Thymus (tissue), 14 donors: ENCODE data around the gene FXR1. TPM values are rescaled to one million over a fixed set of nuclear protein-coding genes. Genes with fewer than 3 reads are reported as not detected.
"Not testable (repeated sequence)": the region's sequence is repeated elsewhere in the genome, so short reads cannot be mapped to it uniquely, and the experiment has no call there.

Experiments
- DNase-seq, 9 donors: peaks; one replicate each; pipeline ENCODE4 v3.0.0-alpha.2; 2013; ENCODE audit warnings: low spot score in 9 of 9, low read depth in 6 of 9, missing footprints in 1 of 9
- H3K27ac ChIP-seq, 2 donors: one replicate each; pipeline ENCODE4 v1.5.1; 2013; ENCODE audit warnings: control low read depth in 1 of 2, low read depth in 1 of 2, low read length in 1 of 2, mild to moderate bottlenecking in 1 of 2, moderate library complexity in 1 of 2
- H3K27me3 ChIP-seq, 2 donors: one replicate each; pipeline ENCODE4 v1.5.1; 2013; ENCODE audit warnings: low read length in 1 of 2; ENCODE audit not compliant: control insufficient read depth in 2 of 2, insufficient read depth in 1 of 2
- H3K36me3 ChIP-seq, 2 donors: one replicate each; pipeline ENCODE4 v1.5.1; 2013; ENCODE audit warnings: low read length in 1 of 2, mild to moderate bottlenecking in 1 of 2, moderate library complexity in 1 of 2; ENCODE audit not compliant: control insufficient read depth in 2 of 2, insufficient read depth in 2 of 2
- H3K4me1 ChIP-seq, 2 donors: one replicate each; pipeline ENCODE4 v1.5.1; 2013; ENCODE audit warnings: low read length in 2 of 2; ENCODE audit not compliant: control insufficient read depth in 2 of 2, insufficient read depth in 2 of 2
- H3K4me3 ChIP-seq, 2 donors: one replicate each; pipeline ENCODE4 v1.5.1; 2013; ENCODE audit warnings: low read length in 2 of 2, control low read depth in 1 of 2, mild to moderate bottlenecking in 1 of 2
- H3K9me3 ChIP-seq, 2 donors: one replicate each; pipeline ENCODE4 v1.5.1; 2013; ENCODE audit warnings: low read length in 1 of 2, mild to moderate bottlenecking in 1 of 2; ENCODE audit not compliant: control insufficient read depth in 2 of 2, insufficient read depth in 1 of 2
- WGBS: extraction: QIAGEN DNeasy Blood & Tissue Kit; methylation state at CpG from one replicate; pipeline ENCODE4 v1.1.7; 2013; 5-methylcytosine and 5-hydroxymethylcytosine counted together
- long read RNA-seq, 10 donors: transcript quantifications; one replicate each; lab custom pipeline, GENCODE V29; 2026
- polyA plus RNA-seq: library from polyadenylated mRNA; stranded (reverse); fragments of 200-250 nt; gene quantifications from one replicate; pipeline ENCODE4 v1.2.3, GENCODE V29; 2013
- total RNA-seq: library from RNA; stranded (reverse); fragments of 120-200 nt; gene quantifications from one replicate; pipeline ENCODE4 v1.2.4, GENCODE V29; 2013
- donor health status: healthy.

Gene FXR1
- 156 TPM for total RNA-seq
- polyA plus RNA-seq: 105 TPM
- long read RNA-seq, donor 1, full-length matches to known transcripts: 3 of 3 reads
- long read RNA-seq, donor 1, partial matches to known transcripts: 0 of 3 reads
- long read RNA-seq, donor 1, other reads (novel, unspliced or antisense): 0 of 3 reads
- long read RNA-seq, donor 2: 0 reads
- long read RNA-seq, donor 3, full-length matches to known transcripts: 19 of 49 reads
- long read RNA-seq, donor 3, partial matches to known transcripts: 30 of 49 reads
- long read RNA-seq, donor 3, other reads (novel, unspliced or antisense): 0 of 49 reads
- long read RNA-seq, donor 4, full-length matches to known transcripts: 12 of 125 reads
- long read RNA-seq, donor 4, partial matches to known transcripts: 22 of 125 reads
- long read RNA-seq, donor 4, other reads (novel, unspliced or antisense): 91 of 125 reads
- long read RNA-seq, donor 5, full-length matches to known transcripts: 33 of 90 reads
- long read RNA-seq, donor 5, partial matches to known transcripts: 57 of 90 reads
- long read RNA-seq, donor 5, other reads (novel, unspliced or antisense): 0 of 90 reads
- long read RNA-seq, donor 6, full-length matches to known transcripts: 7 of 15 reads
- long read RNA-seq, donor 6, partial matches to known transcripts: 8 of 15 reads
- long read RNA-seq, donor 6, other reads (novel, unspliced or antisense): 0 of 15 reads
- long read RNA-seq, donor 7, full-length matches to known transcripts: 23 of 44 reads
- long read RNA-seq, donor 7, partial matches to known transcripts: 21 of 44 reads
- long read RNA-seq, donor 7, other reads (novel, unspliced or antisense): 0 of 44 reads
- long read RNA-seq, donor 8, partial matches to known transcripts: 0 of 6 reads
- long read RNA-seq, donor 8, other reads (novel, unspliced or antisense): 0 of 6 reads
- long read RNA-seq, donor 9, full-length matches to known transcripts: 11 of 18 reads
- long read RNA-seq, donor 9, partial matches to known transcripts: 7 of 18 reads
- long read RNA-seq, donor 9, other reads (novel, unspliced or antisense): 0 of 18 reads
- long read RNA-seq, donor 10, full-length matches to known transcripts: 23 of 28 reads
- long read RNA-seq, donor 10, partial matches to known transcripts: 5 of 28 reads
- long read RNA-seq, donor 10, other reads (novel, unspliced or antisense): 0 of 28 reads

GRCh38 chr3:180912304-180913296, at the start of gene FXR1:
FXR1 (plus strand) TSS chr3:180912670; CDS start chr3:180912686, 16 bp downstream.
- WGBS: under 1% methylated on average over 67 of the region's 68 CpGs
- peaks cover 8 to 12% of the 10 kb centered on the region in 2 donors for H3K4me1 ChIP-seq
- no peaks in the 10 kb centered on the region for H3K9me3 ChIP-seq
- H3K4me3 ChIP-seq: peak within 1 kb of the TSS; percentile 84 to 88
- peak within 1 kb of the TSS; percentile 95 to 99 for H3K27ac ChIP-seq
- H3K36me3 ChIP-seq: peaks cover 0 to 17% of the 10 kb centered on the region in 2 donors
- peak; percentile 69 to 94 (median 83) for DNase-seq
- no peaks in the 10 kb centered on the region for H3K27me3 ChIP-seq

- Histone ChIP-seq H3K36me3 (no peaks in the 10 kb centered on the region), H3K4me3 (no peak overlapping the region), H3K27me3 (peaks cover 0 to 19% of the 10 kb centered on the region in 2 donors), H3K27ac (no peak overlapping the region), H3K9me3 (no peaks in the 10 kb centered on the region), H3K4me1 (no peaks in the 10 kb centered on the region)
- 28% methylated on average over 28 of the region's 28 CpGs for WGBS
- DNase-seq: no peak
Measured at GRCh38 chr3:180870008-180870699, 42.3 kb upstream of the FXR1 start.

- no peak for DNase-seq
- H3K27me3 ChIP-seq: peaks cover 0 to 19% of the 10 kb centered on the region in 2 donors
- 35% methylated on average over 3 of the region's 3 CpGs for WGBS
Measured at GRCh38 chr3:180871901-180872300, 40.6 kb upstream of the FXR1 start.

DNA sequence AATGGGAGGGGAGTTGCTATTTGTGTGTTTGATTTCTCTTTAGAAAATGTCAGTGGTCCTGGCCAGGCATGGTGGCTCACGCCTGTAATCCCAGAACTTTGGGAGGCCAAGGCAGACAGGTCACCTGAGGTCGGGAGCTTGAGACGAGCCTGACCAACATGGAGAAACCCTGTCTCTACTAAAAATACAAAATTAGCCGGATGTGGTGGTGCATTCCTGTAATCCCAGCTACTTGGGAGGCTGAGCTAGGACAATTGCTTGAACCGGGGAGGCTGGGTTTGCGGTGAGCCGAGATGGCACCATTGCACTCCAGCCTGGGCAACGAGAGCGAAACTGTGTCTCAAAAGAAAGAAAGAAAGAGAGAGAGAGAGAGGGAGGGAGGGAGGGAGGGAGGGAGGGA, 40.0 kb upstream of the FXR1 start:
- 94% methylated on average over 9 of the region's 9 CpGs for WGBS
- H3K36me3 ChIP-seq, H3K27ac ChIP-seq, H3K4me1 ChIP-seq, H3K9me3 ChIP-seq, DNase-seq, H3K4me3 ChIP-seq: not testable (repeated sequence)
- H3K27me3 ChIP-seq: peaks cover 0 to 19% of the 10 kb centered on the region in 2 donors

More at GRCh38 chr3:180871901-180872300, 40.6 kb upstream of the FXR1 start:
- H3K27ac ChIP-seq: no peak overlapping the region
- no peaks in the 10 kb centered on the region for H3K4me1 ChIP-seq
- H3K9me3 ChIP-seq: no peaks in the 10 kb centered on the region
- no peak overlapping the region for H3K4me3 ChIP-seq
- H3K36me3 ChIP-seq: no peaks in the 10 kb centered on the region

DNA sequence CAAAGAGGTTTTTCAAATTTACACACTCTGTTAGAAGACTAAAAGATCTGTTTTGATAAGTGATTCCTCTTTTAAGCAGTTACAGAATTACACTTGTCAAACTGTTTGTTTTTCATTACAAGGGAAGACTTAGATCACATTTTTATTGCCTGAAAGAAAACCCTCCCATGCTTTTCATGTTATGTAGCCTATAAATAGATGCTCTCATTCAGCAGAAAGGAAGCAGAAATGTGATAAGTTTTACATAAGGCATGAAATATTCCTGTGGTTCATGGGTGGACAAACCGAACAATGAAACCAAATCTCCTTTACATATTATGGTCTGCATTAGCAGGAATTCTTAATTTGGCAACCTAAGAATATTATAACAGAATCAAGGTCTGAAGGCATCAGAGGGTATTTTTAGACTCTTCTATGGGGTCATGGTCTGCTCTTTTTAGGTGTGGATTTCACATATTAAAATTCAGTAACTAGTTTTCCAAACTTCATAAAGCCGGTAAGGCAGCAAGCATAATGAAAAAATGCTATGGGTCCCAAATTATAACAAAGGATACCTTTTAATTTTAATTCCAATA, 37.3 kb upstream of the FXR1 start:
- Histone ChIP-seq H3K4me3 (no peak overlapping the region), H3K27ac (no peak overlapping the region), H3K27me3 (peaks cover 0 to 7% of the 10 kb centered on the region in 2 donors), H3K36me3 (no peaks in the 10 kb centered on the region), H3K9me3 (no peaks in the 10 kb centered on the region), H3K4me1 (no peaks in the 10 kb centered on the region)
- no peak for DNase-seq
- 56% methylated on average over 2 of the region's 2 CpGs for WGBS

DNA sequence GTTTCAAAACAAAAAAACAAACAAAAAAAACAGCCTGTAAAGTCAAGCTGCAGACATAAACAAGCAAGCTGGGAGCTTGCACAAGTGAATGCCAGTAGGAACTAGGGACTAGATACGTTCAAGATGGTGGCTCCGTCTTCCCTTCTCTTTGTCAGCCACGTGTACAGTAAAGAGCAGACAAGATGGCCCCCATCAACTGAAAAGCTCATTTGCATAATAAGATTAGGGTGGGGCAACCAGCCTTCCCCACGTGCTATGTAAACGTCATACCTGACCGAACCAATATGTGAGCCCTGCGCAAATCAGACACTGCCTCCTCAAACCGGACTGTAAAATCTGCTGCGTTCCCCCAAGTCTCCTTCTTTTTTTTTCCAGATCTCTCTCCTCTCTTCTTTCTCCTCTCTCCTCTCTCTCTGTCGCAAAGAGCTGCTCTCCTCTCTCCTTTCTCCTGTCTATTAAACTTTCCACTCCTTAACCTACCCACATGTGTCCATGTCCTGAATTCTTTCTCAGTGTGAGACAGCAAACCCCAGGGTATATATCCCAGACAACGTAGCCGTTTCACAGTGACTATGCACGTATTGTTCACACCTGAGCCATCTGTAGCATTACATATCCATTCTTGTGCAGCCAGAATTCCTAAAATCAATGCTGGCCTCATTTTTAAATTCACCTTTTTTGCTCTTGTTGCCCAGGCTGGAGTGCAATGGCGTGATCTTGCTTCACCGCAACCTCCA, 31.2 kb upstream of the FXR1 start:
- no peak overlapping the region for H3K4me3 ChIP-seq
- H3K27me3 ChIP-seq: no peaks in the 10 kb centered on the region
- H3K4me1 ChIP-seq: no peaks in the 10 kb centered on the region
- 95% methylated on average over 15 of the region's 15 CpGs for WGBS
- no peaks in the 10 kb centered on the region for H3K36me3 ChIP-seq
- DNase-seq: no peak
- no peaks in the 10 kb centered on the region for H3K9me3 ChIP-seq
- H3K27ac ChIP-seq: no peak overlapping the region

GRCh38 chr3:180882115-180882514, 30.4 kb upstream of the FXR1 start:
- Histone ChIP-seq H3K4me1 (no peaks in the 10 kb centered on the region), H3K9me3 (no peaks in the 10 kb centered on the region), H3K36me3 (no peaks in the 10 kb centered on the region), H3K4me3 (no peak overlapping the region), H3K27me3 (no peaks in the 10 kb centered on the region), H3K27ac (no peak overlapping the region)
- DNase-seq: no peak
- WGBS: 67% methylated on average over 4 of the region's 4 CpGs
